ENCODE data around the gene BTBD9.

The BTBD9 gene

DNA sequence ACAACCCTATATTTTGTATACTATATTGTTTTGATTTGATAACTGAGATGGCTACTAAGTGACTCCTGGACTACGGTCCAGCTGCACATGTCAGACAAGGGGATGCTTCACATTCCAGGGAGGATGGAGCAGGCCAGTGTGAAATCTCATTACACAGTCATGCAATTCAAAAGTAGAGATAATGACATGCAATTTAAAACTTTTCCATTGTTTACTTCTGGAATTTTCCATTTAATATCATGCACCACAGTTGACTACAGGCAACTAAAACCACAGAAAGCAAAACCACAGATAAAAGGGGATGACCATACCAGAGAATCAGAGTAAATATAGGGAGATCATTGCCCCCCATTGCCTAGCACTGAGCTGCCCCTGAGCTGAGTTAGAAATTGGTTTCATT is 366.4 kb downstream of the BTBD9 start:
- no peak for DNase-seq

DNA sequence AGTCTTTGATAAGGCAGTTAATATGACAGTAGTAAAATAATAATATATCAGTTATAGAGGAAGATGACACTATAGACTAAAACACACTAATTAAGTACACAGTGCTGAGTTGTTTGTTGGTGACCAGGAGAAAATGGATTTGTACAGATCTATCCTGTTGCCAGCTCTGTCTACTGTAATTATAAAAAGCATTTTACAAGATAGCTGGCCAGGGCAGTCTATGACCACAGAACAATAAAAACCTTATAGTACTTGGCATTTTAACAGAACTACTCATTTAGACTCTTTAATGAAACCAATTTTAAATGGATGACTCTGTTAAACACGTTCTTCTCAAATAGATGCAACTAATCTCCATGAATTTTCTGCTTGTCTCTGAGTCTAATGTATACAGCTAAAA is 367.5 kb downstream of the BTBD9 start:
- DNase-seq, result no peak

DNA sequence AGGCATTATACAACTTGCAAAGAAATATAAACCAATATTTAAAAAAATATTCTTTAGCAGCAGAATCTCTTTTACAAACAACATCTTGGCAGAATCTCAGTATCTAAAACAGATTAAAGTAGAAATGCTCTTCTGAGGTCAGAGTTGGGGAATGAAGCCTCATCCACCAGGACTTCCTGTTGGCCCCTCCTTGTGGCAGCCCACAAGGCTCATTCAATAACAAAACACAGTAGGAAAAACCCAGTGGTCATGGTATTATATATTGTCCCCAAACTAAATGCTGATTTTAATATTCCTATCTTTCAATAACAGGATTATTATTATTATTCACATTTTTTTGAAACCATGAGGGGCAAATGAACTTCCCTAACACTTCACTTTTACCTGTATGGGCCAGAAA is 368.6 kb downstream of the BTBD9 start:
- DNase-seq, result no peak

GRCh38 chr6:38270367-38270766 is 369.4 kb downstream of the BTBD9 start:
- DNase-seq, result no peak

DNA sequence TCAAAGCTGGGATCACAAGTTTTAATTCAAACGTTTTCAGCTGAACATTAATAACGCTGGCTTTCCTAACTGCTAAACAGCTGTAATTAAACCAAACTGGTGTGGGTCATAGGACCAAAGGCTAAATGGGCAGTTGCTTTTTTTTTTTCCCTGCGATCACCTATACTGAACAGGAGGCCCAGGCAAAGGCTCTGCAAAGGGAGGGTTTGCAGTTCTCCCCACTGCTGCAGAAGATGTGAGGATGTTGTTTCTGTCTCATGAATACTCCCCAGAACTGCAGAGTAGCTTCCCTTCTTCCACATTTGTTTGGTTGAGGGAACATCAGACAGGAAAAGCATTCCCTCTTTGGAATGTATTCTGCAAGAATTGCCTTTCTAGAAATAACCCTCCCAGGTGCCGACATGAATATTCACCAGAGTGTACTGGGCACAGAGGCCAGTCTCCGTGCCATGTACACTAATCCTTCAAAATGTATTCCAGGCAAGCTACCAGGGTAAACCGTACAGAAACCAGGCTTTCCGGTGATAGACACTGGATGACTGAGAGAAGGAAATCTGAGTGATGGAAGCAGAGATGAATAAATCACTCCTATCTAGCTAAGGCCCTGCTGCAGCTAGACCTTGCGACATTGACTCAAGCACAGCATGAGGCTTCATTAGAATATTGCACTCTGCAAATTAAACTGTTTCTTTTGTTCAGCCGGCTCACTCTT is 370.1 kb downstream of the BTBD9 start:
- DNase-seq, result no peak

- no peak for DNase-seq
These were observed 371.4 kb downstream of the BTBD9 start for GRCh38 chr6:38268342-38268741.

GRCh38 chr6:38266921-38267354 is 372.8 kb downstream of the BTBD9 start:
- no peak for DNase-seq

- DNase-seq, result no peak
These were observed 375.1 kb downstream of the BTBD9 start for GRCh38 chr6:38264605-38265004.

GRCh38 chr6:38262609-38263008 is 377.1 kb downstream of the BTBD9 start:
- no peak for DNase-seq

DNA sequence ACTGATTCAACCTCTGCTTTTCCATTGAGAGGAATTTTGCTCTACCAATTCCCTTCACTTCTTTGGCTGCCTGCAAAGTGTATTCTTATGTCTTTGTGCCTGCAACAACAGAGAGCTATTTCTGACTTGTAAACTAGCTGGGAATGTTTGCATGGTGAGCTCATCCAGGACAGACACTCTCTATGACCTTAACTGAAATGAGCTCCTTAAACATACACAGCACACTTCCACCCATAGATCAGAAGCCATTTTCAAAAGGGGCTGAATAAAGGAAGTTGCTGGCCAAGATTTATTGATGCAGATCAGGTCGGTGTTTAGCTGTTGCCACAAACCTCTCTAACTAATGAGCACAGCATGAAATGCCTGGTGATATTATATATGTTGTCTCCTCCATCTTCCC is 377.7 kb downstream of the BTBD9 start:
- DNase-seq, result no peak

DNA sequence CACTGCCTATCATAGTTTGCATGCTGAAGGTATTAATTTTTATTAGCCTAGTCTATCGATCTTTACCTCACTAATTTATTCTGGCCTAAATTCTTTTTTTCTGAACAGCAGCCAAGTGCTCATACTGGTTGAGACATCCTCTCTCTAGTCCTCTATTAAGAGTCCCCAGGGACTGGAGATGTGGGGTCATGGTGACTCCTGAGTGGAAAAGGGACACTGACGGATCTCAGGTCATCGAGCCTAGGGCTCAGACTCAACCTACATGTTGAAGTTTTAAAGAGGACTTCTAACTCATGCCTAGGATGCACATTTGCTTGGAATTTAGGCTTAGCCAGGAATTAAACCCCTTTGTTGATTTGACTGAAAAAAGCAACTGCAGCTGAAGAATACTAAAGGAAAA is 378.1 kb downstream of the BTBD9 start:
- DNase-seq, result no peak

DNA sequence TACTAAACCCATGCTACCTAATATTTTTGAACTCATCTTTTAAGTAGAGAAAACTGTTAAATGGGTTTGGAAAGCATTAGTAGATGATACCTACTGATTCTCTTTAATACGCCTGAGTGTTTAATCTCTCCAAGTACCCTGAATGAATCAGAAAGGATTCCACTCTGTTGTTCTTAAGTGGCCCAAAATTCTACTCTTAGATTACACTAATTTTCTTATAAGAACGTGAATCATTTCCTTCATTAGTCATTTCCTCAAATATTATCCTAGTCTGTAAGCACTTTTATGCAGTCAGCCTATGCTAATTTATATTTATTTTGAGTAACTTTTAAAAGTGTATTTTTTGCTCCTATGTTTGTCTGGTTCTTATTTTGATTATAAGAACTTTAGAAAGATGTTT is 380.0 kb downstream of the BTBD9 start:
- DNase-seq, result no peak

DNA sequence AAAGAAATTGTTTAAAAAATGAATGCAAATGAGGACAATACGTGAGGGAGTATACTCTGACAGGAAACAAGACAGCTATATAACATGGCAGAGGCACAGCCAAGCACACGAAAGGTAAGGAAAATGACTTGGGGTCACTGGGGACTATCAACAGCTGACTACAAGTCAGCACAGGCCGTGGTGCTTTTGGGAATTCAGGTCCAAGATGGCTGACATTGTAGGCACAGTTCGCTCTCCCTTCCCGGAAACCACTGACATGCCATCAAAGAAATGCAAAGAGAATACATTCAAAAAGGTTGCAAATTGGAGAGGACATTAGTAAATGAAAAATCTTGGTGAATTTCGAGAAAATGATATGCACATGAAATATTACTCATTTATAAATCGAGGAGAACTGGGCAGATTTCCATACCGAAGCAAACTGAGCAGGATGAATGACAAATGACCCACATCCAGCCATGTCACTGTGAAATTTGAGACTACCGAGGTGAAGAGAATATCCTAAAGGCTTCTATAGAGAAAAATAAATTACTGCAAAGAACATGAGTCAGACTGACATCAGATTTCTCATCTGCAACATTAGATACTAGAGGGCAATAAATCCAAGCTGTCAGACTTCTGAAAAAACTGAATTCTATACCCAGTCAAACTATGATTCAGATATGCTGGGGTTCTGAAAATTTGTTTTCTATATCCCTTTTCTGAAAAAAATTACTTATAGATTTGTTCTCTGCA is 391.1 kb downstream of the BTBD9 start:
- no peak for DNase-seq

- DNase-seq, result no peak
These were observed 394.4 kb downstream of the BTBD9 start for GRCh38 chr6:38245295-38245694.

GRCh38 chr6:38244869-38245268 is 394.9 kb downstream of the BTBD9 start:
- DNase-seq, result no peak

GRCh38 chr6:38241200-38241871 is 398.4 kb downstream of the BTBD9 start:
- no peak for DNase-seq

GRCh38 chr6:38239719-38240451 is 399.8 kb downstream of the BTBD9 start:
- DNase-seq, result no peak

GRCh38 chr6:38236631-38237030 is 403.1 kb downstream of the BTBD9 start:
- DNase-seq, result no peak

GRCh38 chr6:38234934-38235682 is 404.6 kb downstream of the BTBD9 start:
- DNase-seq, result no peak

DNA sequence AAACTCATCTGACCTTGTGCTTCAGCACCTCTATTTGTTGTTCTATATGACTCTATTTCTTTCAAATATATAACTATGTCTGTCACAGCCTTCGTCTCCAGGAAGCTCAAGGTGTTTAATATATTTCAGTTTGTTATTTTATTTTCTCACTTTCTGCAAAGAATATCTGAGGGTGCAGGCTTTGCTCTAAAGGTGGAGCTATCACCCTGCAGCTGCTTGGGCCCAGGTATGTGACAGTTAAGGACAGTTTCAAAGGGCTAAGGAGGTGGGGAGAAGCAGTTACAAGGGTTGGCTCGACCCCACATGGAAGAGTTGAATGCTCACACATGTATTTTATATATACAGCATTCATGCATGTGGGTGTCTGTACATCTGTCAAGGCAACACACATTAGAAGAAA is 405.6 kb downstream of the BTBD9 start:
- no peak for DNase-seq

GRCh38 chr6:38233161-38233791 is 406.5 kb downstream of the BTBD9 start:
- no peak for DNase-seq

GRCh38 chr6:38225766-38226165 is 414.0 kb downstream of the BTBD9 start:
- no peak for DNase-seq

Measured in NCI-H510A (cell line).